GM20000 (cell line): ENCODE results near the gene PHLDB1.

ENCODE experiments used
- DNase-seq: peaks from one replicate; pipeline ENCODE4 v3.0.0; 2012; ENCODE audit warnings: low spot score
- CTCF ChIP-seq: IDR thresholded peaks from 2 replicates; pipeline ENCODE4 v1.5.1; 2012; ENCODE audit warnings: mild to moderate bottlenecking, control low read depth; ENCODE audit errors: extremely low read depth, missing control alignments

The PHLDB1 gene

GRCh38 chr11:118639899-118640298 is 32.5 kb downstream of the PHLDB1 start:
- DNase-seq, result no peak
- TF ChIP-seq CTCF, result no peak

- DNase-seq, result no peak
- TF ChIP-seq CTCF, result no peak
Observed at GRCh38 chr11:118640332-118641154, 33.1 kb downstream of the PHLDB1 start.

GRCh38 chr11:118641397-118642019 is 34.1 kb downstream of the PHLDB1 start:
- no peak for TF ChIP-seq CTCF
- no peak for DNase-seq

GRCh38 chr11:118643142-118643994 is 36.0 kb downstream of the PHLDB1 start:
- DNase-seq, result no peak
- TF ChIP-seq CTCF, result no peak

- no peak for DNase-seq
- TF ChIP-seq CTCF, result no peak
Observed at GRCh38 chr11:118643995-118644345, 36.6 kb downstream of the PHLDB1 start.

- DNase-seq, result no peak
- TF ChIP-seq CTCF, result no peak
Observed at GRCh38 chr11:118644496-118644895, 37.1 kb downstream of the PHLDB1 start.
